Upper lobe of left lung (tissue), 4 donors: ENCODE data around the gene PCSK6.

Experiments used
- EP300 ChIP-seq, 4 donors: sonication (generic); formaldehyde crosslinking; IDR thresholded peaks; one replicate each; pipeline ENCODE4 v1.5.1; 2017; ENCODE audit warnings: antibody characterized with exemption in 4 of 4, control low read depth in 2 of 4
- POLR2A ChIP-seq, 4 donors: fragments of 450-650 bp; IDR thresholded peaks; one replicate each; pipeline ENCODE4 v1.5.1; 2016 to 2017; ENCODE audit warnings: antibody characterized with exemption in 4 of 4, mild to moderate bottlenecking in 2 of 4
- POLR2AphosphoS5 ChIP-seq, 2 donors: sonication (generic); formaldehyde crosslinking; IDR thresholded peaks; one replicate each; pipeline ENCODE4 v1.5.1; 2017; ENCODE audit warnings: antibody characterized with exemption in 2 of 2
- TF ChIP-seq, protein P1 (sequence below), 6 experiments: fragments of 450-650 bp in 4 of 6; fragments of 200-600 bp in 2 of 6; sonication (generic) in 2 of 6; IDR thresholded peaks; one replicate each; pipeline ENCODE4 v1.5.1; 2016 to 2019; ENCODE audit warnings: antibody characterized with exemption in 6 of 6

DNA sequence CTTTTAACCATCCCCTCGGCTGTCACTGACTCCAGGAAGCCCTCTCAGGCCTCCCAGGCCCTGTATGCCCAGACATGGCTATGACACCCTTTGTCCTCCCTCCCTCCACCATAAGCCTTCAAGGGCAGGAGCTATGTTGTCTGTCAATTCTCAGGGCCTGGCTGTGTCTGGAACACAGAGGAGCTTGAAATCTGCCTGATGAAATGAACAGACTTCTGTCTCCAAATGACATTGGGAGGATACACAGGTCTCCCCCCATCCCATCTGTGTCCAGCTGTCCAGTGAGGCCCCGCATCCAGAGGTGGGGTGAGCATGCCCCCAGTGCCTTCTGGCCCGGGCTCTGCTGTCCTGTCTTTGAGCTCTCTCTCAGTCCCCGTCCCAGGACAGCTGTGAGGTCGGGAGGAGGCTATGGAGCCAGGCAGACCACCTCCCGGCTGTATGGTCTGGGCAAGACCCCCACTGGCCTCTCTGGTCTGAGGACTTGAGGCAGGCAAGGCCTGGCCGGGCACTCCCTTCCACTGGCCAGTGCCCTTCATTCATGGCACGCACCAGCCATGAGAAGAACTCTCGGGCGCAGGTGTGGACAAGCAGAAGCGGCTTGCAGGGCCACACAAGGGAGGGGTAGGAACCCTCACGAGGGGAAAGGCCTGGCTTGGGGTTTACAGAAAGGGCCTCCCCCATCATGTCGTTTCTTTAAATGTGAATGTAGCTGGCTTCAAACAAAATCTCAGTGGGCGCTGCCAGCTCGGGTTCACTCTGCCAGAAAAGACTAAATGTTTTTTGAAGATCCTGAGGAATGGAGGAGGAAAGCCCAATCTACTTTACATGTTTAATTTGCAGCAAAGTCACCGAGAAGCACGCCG lies 38.9 kb downstream of the PCSK6 start:
- TF ChIP-seq, protein P1, sequence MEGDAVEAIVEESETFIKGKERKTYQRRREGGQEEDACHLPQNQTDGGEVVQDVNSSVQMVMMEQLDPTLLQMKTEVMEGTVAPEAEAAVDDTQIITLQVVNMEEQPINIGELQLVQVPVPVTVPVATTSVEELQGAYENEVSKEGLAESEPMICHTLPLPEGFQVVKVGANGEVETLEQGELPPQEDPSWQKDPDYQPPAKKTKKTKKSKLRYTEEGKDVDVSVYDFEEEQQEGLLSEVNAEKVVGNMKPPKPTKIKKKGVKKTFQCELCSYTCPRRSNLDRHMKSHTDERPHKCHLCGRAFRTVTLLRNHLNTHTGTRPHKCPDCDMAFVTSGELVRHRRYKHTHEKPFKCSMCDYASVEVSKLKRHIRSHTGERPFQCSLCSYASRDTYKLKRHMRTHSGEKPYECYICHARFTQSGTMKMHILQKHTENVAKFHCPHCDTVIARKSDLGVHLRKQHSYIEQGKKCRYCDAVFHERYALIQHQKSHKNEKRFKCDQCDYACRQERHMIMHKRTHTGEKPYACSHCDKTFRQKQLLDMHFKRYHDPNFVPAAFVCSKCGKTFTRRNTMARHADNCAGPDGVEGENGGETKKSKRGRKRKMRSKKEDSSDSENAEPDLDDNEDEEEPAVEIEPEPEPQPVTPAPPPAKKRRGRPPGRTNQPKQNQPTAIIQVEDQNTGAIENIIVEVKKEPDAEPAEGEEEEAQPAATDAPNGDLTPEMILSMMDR (IDR thresholded peaks at IDR 0.05): no peak
- TF ChIP-seq POLR2A (IDR thresholded peaks at IDR 0.05) (no peak), EP300 (IDR thresholded peaks at IDR 0.05) (no peak), POLR2AphosphoS5 (IDR thresholded peaks at IDR 0.05) (no peak)
